AG10803 (cell line): Measurements from ENCODE around the gene PRDM1.

Experiments
- DNase-seq: peaks from one replicate; pipeline ENCODE4 v3.0.0; 2010; ENCODE audit warnings: low read depth
- H3K4me3 ChIP-seq: 2 replicates; pipeline ENCODE4 v1.5.1; 2011; ENCODE audit warnings: mild to moderate bottlenecking, low read length, control low read depth
- TF ChIP-seq, protein P1 (sequence below): conservative IDR thresholded peaks from 2 replicates; pipeline ENCODE4 v1.5.1; 2011; ENCODE audit warnings: mild to moderate bottlenecking, low read length, control low read depth, inconsistent platforms

PRDM1 gene

DNA sequence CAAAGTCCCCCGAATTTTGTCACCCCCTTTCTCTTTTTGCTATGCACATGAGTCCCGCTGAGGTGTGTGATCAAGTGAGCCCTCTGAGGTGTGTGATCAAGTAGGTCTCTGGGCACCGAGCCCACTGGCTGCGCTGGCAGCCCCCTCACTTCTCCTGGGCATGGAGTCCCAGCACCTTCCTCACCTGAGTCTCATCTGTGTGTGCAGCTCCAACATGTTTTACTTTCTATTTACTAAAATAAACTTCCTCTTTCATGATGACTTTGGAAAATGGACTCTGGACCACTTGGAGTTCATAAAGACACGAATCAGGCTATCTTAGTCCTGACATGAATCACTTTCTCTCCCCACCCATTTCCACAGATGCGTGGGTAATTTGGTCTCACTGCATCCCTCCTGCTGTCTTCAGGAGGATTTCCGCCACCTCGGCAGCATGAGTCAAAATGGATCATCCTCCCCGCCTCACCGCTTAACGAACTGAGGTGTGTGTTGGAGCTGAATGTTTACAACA is 39.8 kb downstream of the PRDM1 start:
- DNase-seq, result no peak
- TF ChIP-seq, protein P1, sequence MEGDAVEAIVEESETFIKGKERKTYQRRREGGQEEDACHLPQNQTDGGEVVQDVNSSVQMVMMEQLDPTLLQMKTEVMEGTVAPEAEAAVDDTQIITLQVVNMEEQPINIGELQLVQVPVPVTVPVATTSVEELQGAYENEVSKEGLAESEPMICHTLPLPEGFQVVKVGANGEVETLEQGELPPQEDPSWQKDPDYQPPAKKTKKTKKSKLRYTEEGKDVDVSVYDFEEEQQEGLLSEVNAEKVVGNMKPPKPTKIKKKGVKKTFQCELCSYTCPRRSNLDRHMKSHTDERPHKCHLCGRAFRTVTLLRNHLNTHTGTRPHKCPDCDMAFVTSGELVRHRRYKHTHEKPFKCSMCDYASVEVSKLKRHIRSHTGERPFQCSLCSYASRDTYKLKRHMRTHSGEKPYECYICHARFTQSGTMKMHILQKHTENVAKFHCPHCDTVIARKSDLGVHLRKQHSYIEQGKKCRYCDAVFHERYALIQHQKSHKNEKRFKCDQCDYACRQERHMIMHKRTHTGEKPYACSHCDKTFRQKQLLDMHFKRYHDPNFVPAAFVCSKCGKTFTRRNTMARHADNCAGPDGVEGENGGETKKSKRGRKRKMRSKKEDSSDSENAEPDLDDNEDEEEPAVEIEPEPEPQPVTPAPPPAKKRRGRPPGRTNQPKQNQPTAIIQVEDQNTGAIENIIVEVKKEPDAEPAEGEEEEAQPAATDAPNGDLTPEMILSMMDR, result no peak
- no peak overlapping the region for H3K4me3 ChIP-seq

DNA sequence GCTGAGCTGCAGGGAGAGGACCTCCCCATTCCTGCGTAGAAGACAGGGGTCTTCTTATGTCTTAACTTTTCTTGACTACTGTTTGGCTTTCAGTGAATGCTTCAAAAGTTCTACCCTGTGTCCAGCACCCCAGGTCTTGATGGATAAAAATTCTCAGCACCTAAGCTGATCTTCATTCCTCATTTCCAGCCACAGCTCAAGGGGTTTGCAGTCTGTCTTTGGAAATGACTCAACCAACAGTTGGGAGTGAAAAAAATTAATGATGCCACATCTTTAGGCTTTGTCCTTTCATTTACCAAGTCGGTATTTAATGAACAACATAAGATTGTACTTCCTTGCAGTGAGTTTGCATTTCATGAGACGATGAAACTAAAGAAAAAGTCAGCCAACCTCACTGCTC is 40.3 kb downstream of the PRDM1 start:
- H3K4me3 ChIP-seq, result no peak overlapping the region
- DNase-seq, result no peak
- TF ChIP-seq, protein P1, result no peak

DNA sequence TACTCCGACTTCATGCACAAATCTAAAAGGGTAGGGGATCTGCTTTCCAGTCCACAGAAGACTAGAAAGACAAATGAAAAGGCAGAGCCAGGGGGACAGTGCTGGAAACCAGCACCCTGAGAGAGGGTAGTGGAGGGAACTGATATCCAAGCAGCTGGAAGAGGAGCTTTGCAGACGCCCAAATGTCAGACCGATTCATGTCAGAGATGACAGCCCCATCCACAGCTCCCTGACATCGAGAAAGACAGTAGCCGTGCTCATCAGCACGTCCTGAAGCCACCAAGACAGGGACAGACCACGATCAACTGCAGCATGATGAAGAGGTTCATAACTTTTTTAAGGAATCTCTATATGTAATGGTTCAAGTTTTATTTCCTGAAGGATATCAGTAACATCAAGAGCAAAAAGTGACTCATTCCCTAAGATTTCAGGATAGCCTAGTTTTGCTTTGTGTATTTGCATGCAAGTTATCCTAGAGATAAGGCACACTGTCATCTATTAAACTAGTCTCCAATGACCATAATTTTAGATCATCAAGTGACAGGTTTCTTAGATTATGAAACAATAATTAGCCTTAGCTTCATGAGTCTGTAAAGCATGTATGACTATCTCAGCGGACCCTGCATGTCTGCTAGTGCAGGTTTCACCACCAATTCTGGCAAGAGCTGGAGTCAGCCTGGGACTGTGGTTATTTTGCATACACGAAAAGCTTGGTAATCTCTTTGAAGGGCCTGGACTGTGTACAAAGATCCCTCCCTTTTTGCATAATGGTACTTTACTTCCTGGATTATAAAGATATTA is 43.0 kb downstream of the PRDM1 start:
- TF ChIP-seq, protein P1, result no peak

DNA sequence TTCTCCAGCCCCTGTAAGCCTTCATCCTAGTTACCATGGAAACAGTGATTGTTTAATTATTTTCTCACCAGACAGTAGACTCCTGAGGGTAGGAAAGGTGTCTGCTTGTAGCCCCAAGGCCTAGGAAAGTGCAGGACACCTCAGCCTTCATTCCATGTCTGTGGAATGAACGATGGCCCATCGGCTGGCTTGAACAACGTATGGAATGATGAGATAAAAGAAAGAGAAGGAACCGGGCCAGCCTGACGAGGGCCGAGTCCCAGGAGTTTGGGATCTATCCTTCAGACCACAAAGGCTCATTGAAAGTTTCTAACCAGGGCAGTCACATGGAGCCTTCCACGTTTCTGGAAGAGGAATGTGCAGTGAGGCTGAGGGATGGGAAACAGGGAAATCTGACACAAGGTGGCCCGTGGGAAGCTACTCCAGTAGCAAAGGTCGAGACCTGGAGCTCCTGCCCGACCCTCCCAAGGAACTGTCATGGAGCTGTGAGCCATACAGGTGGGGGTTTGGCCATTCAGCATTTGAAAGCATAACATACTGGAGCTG is 46.1 kb downstream of the PRDM1 start:
- TF ChIP-seq, protein P1, result no peak
- no peak overlapping the region for H3K4me3 ChIP-seq
- no peak for DNase-seq

More for the DNA sequence above, 43.0 kb downstream of the PRDM1 start:
- peak; percentile 95 for DNase-seq
- H3K4me3 ChIP-seq, result no peak overlapping the region

DNA sequence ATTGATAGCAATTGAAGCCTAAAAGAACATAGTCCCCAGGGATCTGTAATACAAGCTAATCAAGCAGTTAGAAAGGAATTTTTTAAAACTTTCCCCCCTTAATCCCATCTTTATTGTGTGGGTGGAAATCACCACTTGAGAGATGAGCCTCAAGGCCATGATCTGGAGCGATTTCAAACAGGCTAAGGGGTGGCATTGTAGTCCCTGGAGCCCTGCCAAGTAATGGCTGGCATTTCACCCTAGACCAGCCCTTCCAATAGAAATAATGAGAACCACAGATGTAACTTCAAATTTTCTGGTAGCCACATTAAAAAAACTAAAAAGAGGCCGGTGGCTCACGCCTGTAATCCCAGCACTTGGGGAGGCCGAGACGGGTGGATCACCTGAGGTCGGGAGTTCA is 46.9 kb downstream of the PRDM1 start:
- DNase-seq, result no peak
- TF ChIP-seq, protein P1, result no peak

DNA sequence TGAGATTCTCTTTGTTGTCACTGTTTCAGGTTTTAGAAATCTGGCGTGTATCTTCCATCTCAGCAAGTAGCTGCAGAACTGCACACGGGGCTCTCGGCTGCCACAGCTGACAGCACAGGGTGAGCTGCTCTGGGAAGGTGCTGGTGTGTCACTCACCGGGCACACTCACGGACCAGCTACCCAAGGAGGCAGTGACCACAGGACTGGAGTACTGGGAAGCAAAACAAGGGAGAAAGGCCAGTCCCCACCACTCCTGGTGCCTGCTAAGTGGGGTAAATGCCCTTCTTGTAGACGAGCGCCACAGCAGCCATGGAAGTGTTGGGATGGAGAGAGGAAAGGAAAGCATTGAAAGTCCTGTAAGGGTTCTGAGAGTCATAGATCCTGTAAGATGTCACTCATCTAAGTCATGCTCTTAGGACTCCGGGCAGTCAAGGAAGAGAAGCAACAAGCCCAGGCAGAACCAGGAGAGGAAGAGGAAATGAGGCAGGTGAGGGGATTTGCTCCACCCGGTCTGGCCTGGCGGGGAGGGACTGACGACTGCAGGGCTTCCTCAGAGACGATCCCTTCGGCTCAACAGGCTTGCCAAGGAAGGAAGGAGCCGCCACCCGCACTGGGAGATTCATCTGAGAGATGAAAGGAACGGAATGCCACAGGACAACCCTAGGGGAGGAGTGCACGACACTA is 48.1 kb downstream of the PRDM1 start:
- DNase-seq, result no peak
- H3K4me3 ChIP-seq, result no peak overlapping the region
- TF ChIP-seq, protein P1, result no peak

More for the DNA sequence above, 46.9 kb downstream of the PRDM1 start:
- no peak overlapping the region for H3K4me3 ChIP-seq
